BLaER1 (cell line): ENCODE results near the gene MRM3.
"Not testable (repeated sequence)": the region's sequence is repeated elsewhere in the genome, so short reads cannot be mapped to it uniquely, and the experiment has no call there.

Experiments used
- H3K27ac ChIP-seq: shearing (Covaris generic); formaldehyde crosslinking; 2 replicates; pipeline ENCODE4 v1.8.1; 2022
- H3K27me3 ChIP-seq: shearing (Covaris generic); formaldehyde crosslinking; 2 replicates; pipeline ENCODE4 v1.8.1; 2022
- H3K36me3 ChIP-seq: shearing (Covaris generic); formaldehyde crosslinking; 2 replicates; pipeline ENCODE4 v1.8.1; 2022
- H3K4me1 ChIP-seq: shearing (Covaris generic); formaldehyde crosslinking; 2 replicates; pipeline ENCODE4 v1.8.1; 2022
- H3K4me2 ChIP-seq: shearing (Covaris generic); formaldehyde crosslinking; 2 replicates; pipeline ENCODE4 v1.8.1; 2022
- H3K4me3 ChIP-seq: shearing (Covaris generic); formaldehyde crosslinking; 2 replicates; pipeline ENCODE4 v1.8.1; 2022
- H3K9ac ChIP-seq: shearing (Covaris generic); formaldehyde crosslinking; 2 replicates; pipeline ENCODE4 v1.8.1; 2022
- H3K9me3 ChIP-seq: shearing (Covaris generic); formaldehyde crosslinking; 2 replicates; pipeline ENCODE4 v1.8.1; 2022
- H4K20me1 ChIP-seq: shearing (Covaris generic); formaldehyde crosslinking; 2 replicates; pipeline ENCODE4 v1.8.1; 2022
- Cebpa-rat ChIP-seq: shearing (Covaris generic); IDR thresholded peaks from 2 replicates; pipeline ENCODE4 v1.8.1; 2022

The MRM3 gene

DNA sequence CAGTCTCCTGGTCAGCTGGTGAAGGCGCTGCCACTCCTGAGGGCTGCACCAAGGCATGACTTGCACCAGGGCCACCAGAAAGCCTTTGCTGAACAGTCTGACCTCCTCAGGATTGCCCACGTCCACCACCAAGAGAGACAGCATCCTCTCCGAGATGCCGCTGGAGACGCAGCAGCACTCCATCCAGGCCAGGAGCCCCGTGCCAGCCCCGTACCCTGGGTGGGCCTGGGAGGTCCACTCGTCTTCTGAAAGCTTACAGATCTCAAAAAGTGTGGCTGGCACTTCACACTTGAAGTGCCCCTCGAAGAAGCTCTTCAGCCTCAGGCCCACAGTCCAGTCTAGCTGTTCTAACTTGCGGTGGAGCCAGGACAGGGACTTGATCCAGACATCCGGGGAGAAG lies 36.7 kb upstream of the MRM3 start:
- TF ChIP-seq Cebpa-rat: no peak
- Histone ChIP-seq H3K4me3 (no peak overlapping the region), H4K20me1 (peaks cover 98% of the 10 kb centered on the region), H3K36me3 (peaks cover 93% of the 10 kb centered on the region), H3K4me1 (peaks cover 62% of the 10 kb centered on the region), H3K4me2 (no peak overlapping the region), H3K9ac (no peak overlapping the region), H3K9me3 (no peaks in the 10 kb centered on the region), H3K27me3 (no peaks in the 10 kb centered on the region), H3K27ac (0 out of 2 replicates have a peak overlapping the region, but pooled peaks have one; percentile 42)

- peaks cover 88% of the 10 kb centered on the region for H3K36me3 ChIP-seq
- peaks cover 62% of the 10 kb centered on the region for H3K4me1 ChIP-seq
- no peak for TF ChIP-seq Cebpa-rat
Observed at GRCh38 chr17:746181-746580, 36.0 kb upstream of the MRM3 start.

GRCh38 chr17:746783-747629 lies 35.1 kb upstream of the MRM3 start:
- H3K36me3 ChIP-seq: peaks cover 79% of the 10 kb centered on the region
- H3K27ac ChIP-seq: peak overlapping the region; percentile 42
- peaks cover 92% of the 10 kb centered on the region for H4K20me1 ChIP-seq
- peak overlapping the region; percentile 75 for H3K4me2 ChIP-seq
- 0 out of 2 replicates have a peak overlapping the region, but pooled peaks have one; percentile 5 for H3K4me3 ChIP-seq
- TF ChIP-seq Cebpa-rat: no peak
- no peaks in the 10 kb centered on the region for H3K27me3 ChIP-seq
- H3K9me3 ChIP-seq: no peaks in the 10 kb centered on the region
- peaks cover 55% of the 10 kb centered on the region for H3K4me1 ChIP-seq
- H3K9ac ChIP-seq: peak overlapping the region; percentile 51; the same call in 1 of the 2 replicates

More at GRCh38 chr17:746181-746580, 36.0 kb upstream of the MRM3 start:
- Histone ChIP-seq H4K20me1 (peaks cover 98% of the 10 kb centered on the region), H3K4me2 (peak overlapping the region; percentile 75), H3K27me3 (no peaks in the 10 kb centered on the region), H3K4me3 (no peak overlapping the region), H3K9ac (peak overlapping the region; percentile 51; the same call in 1 of the 2 replicates), H3K9me3 (no peaks in the 10 kb centered on the region), H3K27ac (peak overlapping the region; percentile 42; the same call in 1 of the 2 replicates)

DNA sequence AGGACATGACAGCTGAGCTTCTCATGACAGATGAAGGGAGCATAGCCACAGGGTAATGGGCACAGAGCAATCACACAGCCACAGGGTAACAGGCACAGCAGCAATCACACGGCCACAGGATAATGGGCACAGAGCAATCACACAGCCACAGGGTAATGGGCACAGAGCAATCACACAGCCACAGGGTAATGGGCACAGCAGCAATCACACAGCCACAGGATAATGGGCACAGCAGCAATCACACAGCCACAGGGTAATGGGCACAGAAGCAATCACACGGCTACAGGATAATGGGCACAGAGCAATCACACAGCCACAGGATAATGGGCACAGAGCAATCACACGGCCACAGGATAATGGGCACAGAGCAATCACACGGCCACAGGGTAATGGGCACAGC lies 33.5 kb upstream of the MRM3 start:
- H3K36me3 ChIP-seq: peaks cover 63% of the 10 kb centered on the region

DNA sequence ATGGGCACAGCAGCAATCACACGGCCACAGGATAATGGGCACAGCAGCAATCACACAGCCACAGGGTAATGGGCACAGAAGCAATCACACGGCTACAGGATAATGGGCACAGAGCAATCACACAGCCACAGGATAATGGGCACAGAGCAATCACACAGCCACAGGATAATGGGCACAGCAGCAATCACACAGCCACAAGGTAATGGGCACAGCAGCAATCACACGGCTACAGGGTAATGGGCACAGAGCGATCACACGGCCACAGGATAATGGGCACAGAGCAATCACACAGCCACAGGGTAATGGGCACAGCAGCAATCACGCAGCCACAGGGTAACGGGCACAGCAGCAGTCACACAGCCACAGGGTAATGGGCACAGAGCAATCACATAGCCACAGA lies 32.8 kb upstream of the MRM3 start:
- H3K9ac ChIP-seq: peak overlapping the region; percentile 96; the same call in 1 of the 2 replicates
- H3K36me3 ChIP-seq: peaks cover 56% of the 10 kb centered on the region
- H3K27me3 ChIP-seq, H3K9me3 ChIP-seq, H3K27ac ChIP-seq, H3K4me3 ChIP-seq: not testable (repeated sequence)
- peaks cover 61% of the 10 kb centered on the region for H3K4me1 ChIP-seq
- H3K4me2 ChIP-seq: peak overlapping the region; percentile 99
- H4K20me1 ChIP-seq: peaks cover 68% of the 10 kb centered on the region

More for the DNA sequence above, 33.5 kb upstream of the MRM3 start:
- H3K27ac ChIP-seq, H3K9ac ChIP-seq, H3K4me3 ChIP-seq, H3K9me3 ChIP-seq, H3K27me3 ChIP-seq: not testable (repeated sequence)
- peak overlapping the region; percentile 75; the same call in 1 of the 2 replicates for H3K4me2 ChIP-seq
- H3K4me1 ChIP-seq: peaks cover 61% of the 10 kb centered on the region
- H4K20me1 ChIP-seq: peaks cover 76% of the 10 kb centered on the region

- Histone ChIP-seq H3K4me1 (peaks cover 60% of the 10 kb centered on the region), H3K4me3 (peak overlapping the region; percentile 85), H3K9ac (peak overlapping the region; percentile 96), H3K27me3 (no peaks in the 10 kb centered on the region), H3K9me3 (no peaks in the 10 kb centered on the region), H3K4me2 (peak overlapping the region; percentile 99), H4K20me1 (peaks cover 56% of the 10 kb centered on the region), H3K36me3 (peaks cover 44% of the 10 kb centered on the region), H3K27ac (peak overlapping the region; percentile 97)
- no peak for TF ChIP-seq Cebpa-rat
Observed at GRCh38 chr17:750431-751037, 31.6 kb upstream of the MRM3 start.

DNA sequence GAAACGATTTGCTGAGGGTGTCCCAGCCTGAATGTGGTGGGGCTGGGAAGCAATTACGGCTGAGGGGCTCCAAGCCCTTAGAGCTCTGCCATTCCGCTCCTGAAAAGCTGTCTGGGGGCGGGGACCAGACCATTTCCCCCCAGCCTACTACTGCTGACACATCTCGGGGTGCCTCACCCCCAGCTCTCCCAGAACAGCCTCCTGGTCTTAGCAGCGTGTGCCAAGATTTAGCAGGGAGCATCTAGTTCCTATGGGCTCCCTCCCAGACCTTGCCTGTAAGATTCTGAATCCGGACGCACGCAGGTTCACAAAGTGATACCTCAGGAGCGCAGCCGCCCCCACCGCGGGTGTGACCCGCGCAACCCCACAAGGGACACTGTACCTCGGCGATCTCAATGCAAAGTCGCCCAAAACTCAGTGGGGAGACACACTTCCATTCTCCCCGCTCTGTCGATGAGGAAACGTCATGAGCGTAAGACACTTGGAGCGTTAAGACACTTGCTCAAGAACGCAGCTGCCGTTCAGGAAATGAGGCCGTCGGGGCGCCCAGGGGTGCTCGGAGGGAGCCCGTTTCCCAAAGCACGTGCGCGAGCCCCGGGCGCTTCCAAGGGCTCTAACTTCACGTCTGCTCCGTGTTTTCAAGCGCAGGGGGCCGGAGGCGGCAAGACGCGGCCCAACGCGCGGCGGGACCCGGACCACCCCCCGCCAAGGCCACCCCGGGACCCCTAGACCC lies 30.7 kb upstream of the MRM3 start:
- peak overlapping the region; percentile 96 for H3K9ac ChIP-seq
- H3K4me3 ChIP-seq: peak overlapping the region; percentile 85
- H3K27me3 ChIP-seq: no peaks in the 10 kb centered on the region
- H4K20me1 ChIP-seq: peaks cover 47% of the 10 kb centered on the region
- no peaks in the 10 kb centered on the region for H3K9me3 ChIP-seq
- peak overlapping the region; percentile 99 for H3K4me2 ChIP-seq
- TF ChIP-seq Cebpa-rat: no peak
- peak overlapping the region; percentile 97 for H3K27ac ChIP-seq
- H3K4me1 ChIP-seq: peaks cover 51% of the 10 kb centered on the region
- peaks cover 43% of the 10 kb centered on the region for H3K36me3 ChIP-seq

GRCh38 chr17:752002-752619 lies 30.0 kb upstream of the MRM3 start, which contains the start of gene GEMIN4:
GEMIN4 (minus strand) TSS chr17:752264; CDS start chr17:752142, 122 bp downstream.
- Histone ChIP-seq H3K36me3 (peaks cover 43% of the 10 kb centered on the region), H3K4me3 (peak within 1 kb of the TSS; percentile 85), H3K27ac (peak within 1 kb of the TSS; percentile 97), H3K4me1 (peaks cover 44% of the 10 kb centered on the region), H3K27me3 (no peaks in the 10 kb centered on the region), H4K20me1 (peaks cover 41% of the 10 kb centered on the region), H3K4me2 (peak within 1 kb of the TSS; percentile 99), H3K9ac (peak within 1 kb of the TSS; percentile 96), H3K9me3 (no peaks in the 10 kb centered on the region)
- no peak for TF ChIP-seq Cebpa-rat

DNA sequence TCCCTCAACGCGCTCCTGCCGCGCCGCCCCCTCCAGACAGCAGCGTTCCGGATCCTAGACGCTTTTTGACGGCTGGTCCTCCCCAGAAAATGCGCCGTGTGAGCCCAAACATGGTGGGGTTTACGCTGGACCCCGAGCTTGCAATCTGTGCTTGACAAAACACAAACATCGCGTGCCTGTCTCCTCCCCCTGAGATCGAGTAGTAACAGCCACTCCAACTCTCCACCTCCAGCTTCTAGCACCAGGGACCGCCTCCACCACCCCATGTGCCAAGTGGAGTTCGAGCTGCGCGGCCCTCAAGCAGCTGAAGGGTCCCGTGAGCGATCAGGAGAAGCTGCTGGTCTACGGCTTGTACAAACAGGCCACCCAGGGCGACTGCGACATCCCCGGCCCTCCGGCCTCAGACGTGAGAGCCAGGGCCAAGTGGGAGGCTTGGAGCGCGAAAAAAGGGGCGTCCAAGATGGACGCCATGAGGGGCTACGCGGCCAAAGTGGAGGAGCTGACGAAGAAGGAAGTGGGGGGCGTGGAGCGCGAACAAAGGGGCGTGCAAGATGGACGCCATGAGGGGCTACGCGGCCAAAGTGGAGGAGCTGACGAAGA lies 29.4 kb upstream of the MRM3 start:
- Histone ChIP-seq H3K9me3 (no peaks in the 10 kb centered on the region), H3K4me2 (peak overlapping the region; percentile 99), H3K36me3 (peaks cover 43% of the 10 kb centered on the region), H3K27ac (peak overlapping the region; percentile 97), H3K27me3 (no peaks in the 10 kb centered on the region), H3K4me3 (peak overlapping the region; percentile 85), H4K20me1 (peaks cover 35% of the 10 kb centered on the region), H3K4me1 (peaks cover 38% of the 10 kb centered on the region), H3K9ac (peak overlapping the region; percentile 96)
- no peak for TF ChIP-seq Cebpa-rat
